Fibroblast of pulmonary artery (primary cell): ENCODE results near the gene VPS52.

Source experiments
- DNase-seq: peaks from one replicate; pipeline ENCODE4 v3.0.0-alpha.2; 2010; ENCODE audit warnings: low read depth
- H3K4me3 ChIP-seq: replicated peaks from 2 replicates; pipeline ENCODE4 v1.5.1; 2011; ENCODE audit warnings: low read depth, mild to moderate bottlenecking, control low read depth, low read length, moderate library complexity
- TF ChIP-seq, protein P1 (sequence below): IDR thresholded peaks from 2 replicates; pipeline ENCODE4 v1.5.1; 2011; ENCODE audit warnings: mild to moderate bottlenecking, control low read depth, low read length, inconsistent platforms; ENCODE audit errors: missing control alignments

Gene VPS52

GRCh38 chr6:33202799-33203198, 68.9 kb downstream of the VPS52 start:
- TF ChIP-seq, protein P1, sequence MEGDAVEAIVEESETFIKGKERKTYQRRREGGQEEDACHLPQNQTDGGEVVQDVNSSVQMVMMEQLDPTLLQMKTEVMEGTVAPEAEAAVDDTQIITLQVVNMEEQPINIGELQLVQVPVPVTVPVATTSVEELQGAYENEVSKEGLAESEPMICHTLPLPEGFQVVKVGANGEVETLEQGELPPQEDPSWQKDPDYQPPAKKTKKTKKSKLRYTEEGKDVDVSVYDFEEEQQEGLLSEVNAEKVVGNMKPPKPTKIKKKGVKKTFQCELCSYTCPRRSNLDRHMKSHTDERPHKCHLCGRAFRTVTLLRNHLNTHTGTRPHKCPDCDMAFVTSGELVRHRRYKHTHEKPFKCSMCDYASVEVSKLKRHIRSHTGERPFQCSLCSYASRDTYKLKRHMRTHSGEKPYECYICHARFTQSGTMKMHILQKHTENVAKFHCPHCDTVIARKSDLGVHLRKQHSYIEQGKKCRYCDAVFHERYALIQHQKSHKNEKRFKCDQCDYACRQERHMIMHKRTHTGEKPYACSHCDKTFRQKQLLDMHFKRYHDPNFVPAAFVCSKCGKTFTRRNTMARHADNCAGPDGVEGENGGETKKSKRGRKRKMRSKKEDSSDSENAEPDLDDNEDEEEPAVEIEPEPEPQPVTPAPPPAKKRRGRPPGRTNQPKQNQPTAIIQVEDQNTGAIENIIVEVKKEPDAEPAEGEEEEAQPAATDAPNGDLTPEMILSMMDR: no peak
- H3K4me3 ChIP-seq: no peak overlapping the region
- DNase-seq: no peak

DNA sequence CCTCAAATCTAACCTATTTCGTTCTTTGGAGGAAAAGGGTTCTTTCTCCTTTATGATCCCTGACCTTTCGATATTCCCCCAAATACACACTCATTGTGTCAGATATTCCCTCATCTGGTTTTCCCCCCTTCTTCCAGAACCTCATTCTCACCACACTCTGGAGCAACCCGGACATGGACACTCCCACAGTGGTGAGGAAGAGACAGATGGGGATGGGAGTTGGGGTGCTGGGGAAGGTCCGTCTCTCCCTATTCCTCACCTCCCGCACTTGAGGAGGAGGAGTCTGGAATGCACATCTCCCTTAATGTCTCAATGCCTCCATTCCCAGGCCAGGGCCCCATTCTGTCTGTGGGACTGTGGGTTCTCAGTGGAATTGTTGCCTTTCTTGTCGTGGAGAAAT, 69.7 kb downstream of the VPS52 start:
- DNase-seq: no peak
- peak overlapping the region; percentile 98 for H3K4me3 ChIP-seq
- TF ChIP-seq, protein P1: no peak

- H3K4me3 ChIP-seq: peak overlapping the region; percentile 98
- TF ChIP-seq, protein P1: no peak
- DNase-seq: no peak
Observed at GRCh38 chr6:33201147-33201545, 70.5 kb downstream of the VPS52 start.
